NB4 (cell line): ENCODE measurements around the gene FTCD.

Experiments
- CTCF ChIP-seq: IDR thresholded peaks from one replicate; pipeline ENCODE4 v1.5.1; 2012; ENCODE audit warnings: low read depth, low read length
- MAX ChIP-seq: IDR thresholded peaks from 2 replicates; pipeline ENCODE4 v1.6.1; 2011; ENCODE audit warnings: low read depth, low read length
- MYC ChIP-seq: IDR thresholded peaks from 2 replicates; pipeline ENCODE4 v1.6.1; 2011; ENCODE audit warnings: low read depth, low read length
- POLR2A ChIP-seq: IDR thresholded peaks from 2 replicates; pipeline ENCODE4 v1.6.1; 2011; ENCODE audit warnings: mild to moderate bottlenecking; ENCODE audit not compliant: insufficient read length; ENCODE audit errors: extremely low read depth

GRCh38 chr21:46183910-46184624 is 28.7 kb upstream of the FTCD start, which contains the start of gene SPATC1L:
- no peak for TF ChIP-seq CTCF
- no peak for TF ChIP-seq POLR2A
- no peak for TF ChIP-seq MYC
- TF ChIP-seq MAX, result no peak
